Tibial artery (tissue), 4 donors: ENCODE results near the gene DOK5.

Experiments used
- DNase-seq, 2 donors: peaks; one replicate each; pipeline ENCODE4 v3.0.0-alpha.2; 2019
- H3K27ac ChIP-seq, 2 donors: fragments of 200-600 bp; sonication (generic) in 1 of 2; 1 replicate in 1 of 2; 2 replicates in 1 of 2; pipeline ENCODE4 v1.5.1; 2018 to 2019; ENCODE audit warnings: mild to moderate bottlenecking in 1 of 2
- H3K27me3 ChIP-seq, 2 donors: fragments of 200-600 bp; sonication (generic) in 1 of 2; one replicate each; pipeline versions ENCODE4 v1.5.1 to v1.6.0; 2016 to 2019
- H3K36me3 ChIP-seq, 3 donors: fragments of 200-600 bp; sonication (generic) in 2 of 3; one replicate each; pipeline ENCODE4 v1.5.1; 2016 to 2019; ENCODE audit warnings: mild to moderate bottlenecking in 2 of 3
- H3K4me1 ChIP-seq, 4 donors: fragments of 200-600 bp; sonication (generic) in 2 of 4; 1 replicate in 3 of 4; 2 replicates in 1 of 4; pipeline ENCODE4 v1.5.1; 2016 to 2019
- H3K4me3 ChIP-seq, 2 donors: fragments of 200-600 bp; sonication (generic) in 1 of 2; 1 replicate in 1 of 2; 2 replicates in 1 of 2; pipeline ENCODE4 v1.5.1; 2018 to 2019; ENCODE audit warnings: mild to moderate bottlenecking in 2 of 2
- H3K9me3 ChIP-seq, 3 donors: fragments of 200-600 bp; sonication (generic) in 1 of 3; one replicate each; pipeline ENCODE4 v1.5.1; 2016 to 2019
- intact Hi-C: fragments of 100-400 bp; cut with DNase I; formaldehyde crosslinking; loops from one replicate; pipeline ENCODE4 v1.15.0; 2023; ENCODE audit warnings: low total_unique reads
- TF ChIP-seq, protein P1 (sequence below), 2 experiments: fragments of 200-600 bp in 1 of 2; fragments of 450-650 bp in 1 of 2; IDR thresholded peaks; one replicate each; pipeline ENCODE4 v1.5.1; 2017 to 2019; ENCODE audit warnings: antibody characterized with exemption in 2 of 2, mild to moderate bottlenecking in 1 of 2, moderate library complexity in 1 of 2

DOK5 gene

DNA sequence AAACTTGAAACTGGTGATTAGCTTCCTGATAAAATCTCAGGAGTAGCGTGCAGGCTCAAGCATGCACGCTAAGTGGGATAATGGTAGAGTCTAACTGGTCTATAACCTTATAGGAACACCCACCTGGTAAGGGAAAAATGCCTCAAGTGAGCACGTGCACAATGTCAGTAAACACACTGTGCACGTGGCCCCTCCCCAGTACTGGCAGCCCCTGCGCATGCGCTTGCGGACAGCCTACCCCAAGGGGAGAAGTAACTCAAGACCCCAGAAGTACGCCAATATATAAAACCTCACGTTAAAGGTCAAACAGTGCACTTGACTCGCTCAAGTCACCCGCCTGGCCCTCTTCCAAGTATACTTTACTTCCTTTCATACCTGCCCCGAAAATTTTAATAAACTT, 23.1 kb upstream of the DOK5 start:
- intact Hi-C loops, result no loop called here
- no peak overlapping the region for H3K27ac ChIP-seq
- H3K9me3 ChIP-seq, result no peaks in the 10 kb centered on the region
- DNase-seq, result no peak
- no peaks in the 10 kb centered on the region for H3K27me3 ChIP-seq
- TF ChIP-seq, protein P1, sequence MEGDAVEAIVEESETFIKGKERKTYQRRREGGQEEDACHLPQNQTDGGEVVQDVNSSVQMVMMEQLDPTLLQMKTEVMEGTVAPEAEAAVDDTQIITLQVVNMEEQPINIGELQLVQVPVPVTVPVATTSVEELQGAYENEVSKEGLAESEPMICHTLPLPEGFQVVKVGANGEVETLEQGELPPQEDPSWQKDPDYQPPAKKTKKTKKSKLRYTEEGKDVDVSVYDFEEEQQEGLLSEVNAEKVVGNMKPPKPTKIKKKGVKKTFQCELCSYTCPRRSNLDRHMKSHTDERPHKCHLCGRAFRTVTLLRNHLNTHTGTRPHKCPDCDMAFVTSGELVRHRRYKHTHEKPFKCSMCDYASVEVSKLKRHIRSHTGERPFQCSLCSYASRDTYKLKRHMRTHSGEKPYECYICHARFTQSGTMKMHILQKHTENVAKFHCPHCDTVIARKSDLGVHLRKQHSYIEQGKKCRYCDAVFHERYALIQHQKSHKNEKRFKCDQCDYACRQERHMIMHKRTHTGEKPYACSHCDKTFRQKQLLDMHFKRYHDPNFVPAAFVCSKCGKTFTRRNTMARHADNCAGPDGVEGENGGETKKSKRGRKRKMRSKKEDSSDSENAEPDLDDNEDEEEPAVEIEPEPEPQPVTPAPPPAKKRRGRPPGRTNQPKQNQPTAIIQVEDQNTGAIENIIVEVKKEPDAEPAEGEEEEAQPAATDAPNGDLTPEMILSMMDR (IDR thresholded peaks at IDR 0.05), result no peak
- no peak overlapping the region for H3K4me3 ChIP-seq
- no peaks in the 10 kb centered on the region for H3K4me1 ChIP-seq
- H3K36me3 ChIP-seq, result no peaks in the 10 kb centered on the region

DNA sequence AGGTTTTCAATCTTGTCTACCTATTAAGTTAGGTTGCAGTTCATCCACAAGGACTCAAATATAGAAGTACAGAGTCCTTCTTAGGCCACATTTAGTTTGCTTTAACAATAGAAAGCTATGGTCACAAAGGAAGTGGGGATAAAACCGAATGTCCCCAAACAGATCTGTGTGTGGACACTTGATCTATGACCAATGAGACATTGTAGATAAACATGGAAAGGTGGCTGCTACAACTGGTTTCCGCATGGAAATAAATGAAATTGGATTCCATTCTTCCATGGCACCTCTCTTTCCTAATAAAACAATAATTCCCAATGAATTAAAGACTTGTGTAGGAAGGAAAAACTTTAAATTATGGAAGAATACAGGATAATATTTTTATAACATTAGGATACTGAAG, 20.4 kb upstream of the DOK5 start:
- Histone ChIP-seq H3K36me3 (no peaks in the 10 kb centered on the region), H3K27me3 (no peaks in the 10 kb centered on the region), H3K4me3 (no peak overlapping the region), H3K9me3 (no peaks in the 10 kb centered on the region), H3K4me1 (no peaks in the 10 kb centered on the region), H3K27ac (no peak overlapping the region)
- TF ChIP-seq, protein P1 (IDR thresholded peaks at IDR 0.05), result no peak
- DNase-seq, result no peak
- intact Hi-C loops, result no loop called here

DNA sequence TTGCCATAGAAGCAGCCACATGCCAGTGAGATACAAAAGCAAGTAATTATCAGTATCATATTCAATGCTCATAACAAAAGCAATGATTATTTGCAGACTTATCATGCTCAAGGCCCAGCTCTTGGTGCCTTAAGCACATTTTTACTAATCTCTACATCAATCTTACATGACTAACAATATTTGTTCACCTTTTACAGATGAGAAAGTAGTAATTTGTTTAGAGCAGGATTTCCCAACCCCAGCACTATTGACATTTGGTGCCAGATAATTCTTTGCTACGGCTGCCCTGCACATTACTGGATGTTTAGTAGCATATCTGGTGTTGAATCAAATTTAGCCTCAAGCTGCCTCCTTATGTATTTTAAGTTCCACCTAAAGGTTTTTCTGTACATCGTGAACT, 19.0 kb upstream of the DOK5 start:
- intact Hi-C loops, result no loop called here
- H3K9me3 ChIP-seq, result no peaks in the 10 kb centered on the region
- H3K36me3 ChIP-seq, result no peaks in the 10 kb centered on the region
- H3K27ac ChIP-seq, result no peak overlapping the region
- TF ChIP-seq, protein P1 (IDR thresholded peaks at IDR 0.05), result no peak
- no peaks in the 10 kb centered on the region for H3K27me3 ChIP-seq
- H3K4me1 ChIP-seq, result no peaks in the 10 kb centered on the region
- no peak for DNase-seq
- no peak overlapping the region for H3K4me3 ChIP-seq

DNA sequence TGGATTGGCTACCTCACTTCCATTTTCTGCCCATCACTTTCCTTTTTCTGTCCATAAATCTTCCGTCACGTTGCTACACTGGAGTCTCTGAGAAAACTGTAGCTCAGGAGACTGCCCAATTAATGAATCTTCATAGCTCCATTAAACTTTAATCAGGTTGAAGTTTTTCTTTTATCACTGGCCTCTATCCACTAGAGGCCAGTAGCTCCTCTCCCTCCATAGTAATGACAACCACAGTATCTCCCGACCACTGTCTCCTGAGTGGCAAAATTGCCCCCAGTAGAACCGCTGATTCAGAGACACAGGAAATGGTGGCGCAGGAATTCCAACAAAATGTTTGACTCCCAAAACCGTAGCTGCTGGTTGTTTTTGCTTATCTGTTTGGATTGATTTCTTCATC, 18.4 kb upstream of the DOK5 start:
- H3K9me3 ChIP-seq, result no peaks in the 10 kb centered on the region
- TF ChIP-seq, protein P1 (IDR thresholded peaks at IDR 0.05), result no peak
- no peak overlapping the region for H3K4me3 ChIP-seq
- no peaks in the 10 kb centered on the region for H3K36me3 ChIP-seq
- no peaks in the 10 kb centered on the region for H3K4me1 ChIP-seq
- intact Hi-C loops, result no loop called here
- DNase-seq, result no peak
- H3K27me3 ChIP-seq, result no peaks in the 10 kb centered on the region
- H3K27ac ChIP-seq, result no peak overlapping the region

DNA sequence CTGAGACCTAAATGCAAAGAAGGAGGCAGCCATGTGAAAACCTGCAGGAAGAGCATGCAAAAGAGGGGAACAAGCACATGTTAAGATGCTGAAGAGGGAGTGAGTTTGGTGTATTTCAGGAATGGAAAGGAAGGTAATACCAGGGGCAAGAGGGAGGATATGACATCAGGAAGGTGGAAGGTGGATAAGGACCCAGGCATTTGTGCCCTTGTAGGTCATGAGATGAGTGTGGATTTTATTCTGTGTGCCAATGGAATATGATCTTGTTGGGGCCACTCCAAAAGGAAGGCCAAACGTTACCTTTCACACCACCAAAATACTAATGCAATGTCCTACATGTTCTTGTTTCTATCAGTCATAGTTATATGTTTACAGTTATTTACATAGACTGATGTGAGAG, 17.2 kb upstream of the DOK5 start:
- H3K27me3 ChIP-seq, result no peaks in the 10 kb centered on the region
- no peak overlapping the region for H3K4me3 ChIP-seq
- H3K27ac ChIP-seq, result no peak overlapping the region
- H3K36me3 ChIP-seq, result no peaks in the 10 kb centered on the region
- H3K4me1 ChIP-seq, result no peaks in the 10 kb centered on the region
- TF ChIP-seq, protein P1 (IDR thresholded peaks at IDR 0.05), result no peak
- no peaks in the 10 kb centered on the region for H3K9me3 ChIP-seq
- intact Hi-C loops, result no loop called here
- DNase-seq, result no peak

DNA sequence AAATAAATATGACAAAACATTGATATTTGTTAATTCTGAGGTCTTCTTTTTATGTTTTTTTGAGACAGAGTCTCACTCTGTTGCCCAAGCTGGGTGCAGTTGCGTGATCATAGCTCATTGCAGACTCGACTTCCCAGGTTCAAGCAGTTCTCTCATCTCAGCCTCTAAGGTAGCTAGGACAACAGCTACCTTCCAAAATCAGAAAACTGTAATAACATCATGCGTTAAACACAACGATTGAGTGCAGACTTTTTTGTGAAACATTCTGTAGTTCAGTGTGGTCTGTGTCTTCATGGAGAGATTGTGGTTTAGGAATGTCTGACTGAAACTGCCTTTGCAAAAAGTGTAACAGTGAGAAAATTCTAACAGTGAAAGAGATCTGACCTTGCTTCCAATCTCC, 16.1 kb upstream of the DOK5 start:
- DNase-seq, result no peak
- Histone ChIP-seq H3K4me1 (no peaks in the 10 kb centered on the region), H3K4me3 (no peak overlapping the region), H3K9me3 (no peaks in the 10 kb centered on the region), H3K36me3 (no peaks in the 10 kb centered on the region), H3K27ac (no peak overlapping the region), H3K27me3 (no peaks in the 10 kb centered on the region)
- TF ChIP-seq, protein P1 (IDR thresholded peaks at IDR 0.05), result no peak
- intact Hi-C loops, result no loop called here
